Thyroid gland (tissue), 4 donors: ENCODE results near the gene ZSWIM6.

Experiments used
- CTCF ChIP-seq, 6 experiments: fragments of 200-600 bp in 3 of 6; fragments of 450-650 bp in 3 of 6; sonication (generic) in 3 of 6; IDR thresholded peaks; one replicate each; pipeline ENCODE4 v1.5.1; 2016 to 2019; ENCODE audit warnings: antibody characterized with exemption in 6 of 6, mild to moderate bottlenecking in 2 of 6, inconsistent platforms in 1 of 6, moderate library complexity in 1 of 6
- POLR2A ChIP-seq, 2 donors: fragments of 450-650 bp; IDR thresholded peaks; one replicate each; pipeline ENCODE4 v1.6.1; 2017; ENCODE audit warnings: antibody characterized with exemption in 2 of 2, mild to moderate bottlenecking in 2 of 2, moderate library complexity in 1 of 2

DNA sequence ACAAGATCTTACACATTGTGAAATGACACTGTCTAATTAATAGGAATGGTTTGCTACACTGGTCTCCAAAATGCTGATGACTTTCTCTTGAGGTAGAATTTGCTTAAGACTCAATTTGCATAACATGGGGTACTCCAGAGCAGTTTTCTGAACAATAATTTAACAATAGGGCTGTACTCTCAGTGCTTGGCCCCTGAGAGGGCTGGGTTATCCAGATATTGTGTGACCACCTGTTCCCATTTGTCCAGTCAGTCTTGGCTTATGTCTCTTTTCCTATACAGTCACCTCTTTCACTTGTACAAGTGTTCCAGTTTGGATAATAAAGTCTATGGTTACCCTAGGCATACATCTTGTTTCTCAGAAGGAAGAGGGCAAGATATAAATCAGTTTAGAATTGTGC lies 17.9 kb downstream of the ZSWIM6 start:
- TF ChIP-seq POLR2A (IDR thresholded peaks at IDR 0.05) (no peak), CTCF (IDR thresholded peaks at IDR 0.05) (no peak)
